CD4-positive, alpha-beta T cell treated with Interleukin-4 for 4 hours (primary cell): ENCODE results near the gene RELCH.

ENCODE experiments used
- DNase-seq: peaks from one replicate; pipeline ENCODE4 v3.0.0-alpha.2; 2020

The RELCH gene

DNA sequence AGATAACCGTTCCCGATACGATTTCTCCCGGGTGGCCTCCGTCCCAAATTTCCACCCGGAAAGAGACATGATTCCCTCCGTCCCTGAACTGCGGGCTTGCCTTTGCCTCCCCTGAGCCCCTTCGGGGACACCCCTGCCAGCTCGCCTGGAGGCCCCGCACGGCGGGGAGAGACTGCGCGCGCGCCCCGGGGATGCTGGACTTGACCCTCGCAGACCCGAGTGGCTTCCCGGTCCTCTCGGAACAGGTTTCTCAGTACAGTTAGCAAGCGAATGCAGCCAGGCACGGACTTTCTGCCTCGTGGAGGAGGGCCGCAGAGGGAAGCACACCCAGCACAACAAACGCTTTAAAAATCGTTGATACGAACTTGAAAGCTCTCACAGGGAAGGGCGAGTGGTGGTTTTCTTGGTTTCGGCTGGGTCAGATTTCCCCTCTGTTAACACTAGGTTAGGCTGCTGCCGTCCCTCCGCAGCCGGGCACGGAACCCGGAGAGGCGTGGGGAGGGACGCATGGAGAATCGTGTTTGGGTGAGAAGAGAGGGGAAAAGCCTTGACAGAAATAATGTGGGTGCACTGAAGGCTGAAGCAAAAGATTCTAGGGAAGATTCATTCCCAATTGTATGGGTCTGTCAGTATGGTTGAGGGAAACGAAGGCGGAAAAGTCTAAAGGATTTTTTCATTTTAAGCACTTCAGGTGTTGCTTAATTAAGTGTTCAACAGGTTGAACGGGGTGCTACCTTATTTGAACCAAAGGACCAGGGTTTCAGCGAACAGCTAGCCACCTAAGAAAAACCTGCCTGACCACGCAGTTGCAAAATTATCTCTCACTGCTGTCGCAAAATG lies 139.0 kb downstream of the RELCH start:
- no peak for DNase-seq

- no peak for DNase-seq
These were observed 139.7 kb downstream of the RELCH start for GRCh38 chr18:62326646-62327348.

GRCh38 chr18:62327977-62328376 lies 140.9 kb downstream of the RELCH start:
- DNase-seq, result no peak

GRCh38 chr18:62328586-62329525 lies 141.8 kb downstream of the RELCH start:
- no peak for DNase-seq

DNA sequence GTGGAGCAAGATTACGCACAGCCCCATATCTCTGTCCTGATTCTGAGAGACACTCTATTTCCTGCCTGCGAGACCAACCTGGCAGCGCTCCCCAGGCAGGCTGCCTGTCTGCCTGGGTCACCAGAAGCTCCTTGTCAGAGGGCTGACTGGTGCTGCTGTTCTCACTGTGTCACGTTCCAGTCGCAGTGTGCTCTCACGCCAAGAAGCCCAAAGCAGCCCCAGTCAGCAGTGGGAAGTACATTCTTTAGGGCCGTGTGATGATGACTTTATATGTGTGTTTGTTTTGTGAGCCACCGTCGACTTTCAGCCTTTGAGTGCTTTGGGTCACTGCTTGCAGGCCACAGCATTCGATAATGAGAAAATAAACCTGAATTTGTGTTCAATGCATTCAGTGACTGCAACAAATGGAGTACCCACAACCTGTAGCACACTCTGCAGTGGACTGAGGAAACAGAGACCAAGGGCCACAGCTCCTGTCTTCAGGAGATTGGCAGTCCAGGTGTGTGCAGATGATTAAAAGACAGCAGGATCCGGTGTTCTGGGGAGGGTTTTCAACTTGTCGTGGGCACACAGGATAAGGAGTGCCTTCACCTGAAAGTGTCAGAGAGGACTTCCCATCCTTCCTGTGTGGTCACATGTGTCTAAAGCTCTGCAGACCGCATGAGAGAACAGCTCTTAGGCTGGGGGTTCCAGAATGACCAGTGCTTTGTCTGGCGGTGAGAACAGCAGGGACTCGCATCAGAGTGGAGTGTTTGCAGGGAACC lies 142.8 kb downstream of the RELCH start:
- no peak for DNase-seq

DNA sequence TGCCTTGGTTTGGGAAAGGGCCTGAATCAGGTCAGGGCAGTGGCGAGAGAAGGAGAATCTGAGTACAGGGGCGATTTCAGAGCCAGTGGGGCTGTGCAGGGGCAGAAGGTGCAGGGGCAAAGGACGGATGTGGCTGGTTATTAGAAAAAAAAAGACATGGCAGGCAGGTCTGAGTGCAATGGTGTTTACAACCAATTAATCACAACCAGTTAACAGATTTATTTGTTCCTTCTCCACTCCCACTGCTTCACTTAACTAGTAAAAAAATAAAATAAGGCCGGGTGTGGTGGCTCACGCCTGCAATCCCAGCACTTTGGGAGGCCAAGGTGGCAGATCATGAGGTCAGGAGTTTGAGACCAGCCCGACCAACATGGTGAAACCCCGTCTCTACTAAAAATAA lies 143.6 kb downstream of the RELCH start:
- DNase-seq, result no peak

- DNase-seq, result no peak
These were observed 144.7 kb downstream of the RELCH start for GRCh38 chr18:62331581-62332356.

DNA sequence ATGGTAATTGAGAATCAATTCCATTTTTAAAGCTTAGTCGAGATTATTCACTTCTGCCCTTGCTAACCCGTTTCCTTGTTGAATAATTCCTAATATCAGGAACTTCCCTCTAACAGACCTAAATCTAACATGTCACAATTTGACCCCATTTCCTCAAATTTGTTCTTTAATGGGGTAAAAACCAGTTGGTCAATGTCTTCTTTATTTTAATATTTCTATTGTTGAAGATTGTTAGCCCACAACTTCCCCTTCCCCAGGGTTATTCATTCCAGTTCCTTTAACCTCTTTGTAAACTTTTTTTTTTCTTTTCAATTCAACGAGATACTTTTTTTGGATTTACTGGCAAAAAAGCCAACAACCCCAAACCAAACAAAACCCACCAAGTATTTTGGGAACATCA lies 145.4 kb downstream of the RELCH start:
- DNase-seq, result no peak

- no peak for DNase-seq
These were observed 146.1 kb downstream of the RELCH start for GRCh38 chr18:62332964-62333695.

- DNase-seq, result no peak
These were observed 147.1 kb downstream of the RELCH start for GRCh38 chr18:62334120-62334519.

DNA sequence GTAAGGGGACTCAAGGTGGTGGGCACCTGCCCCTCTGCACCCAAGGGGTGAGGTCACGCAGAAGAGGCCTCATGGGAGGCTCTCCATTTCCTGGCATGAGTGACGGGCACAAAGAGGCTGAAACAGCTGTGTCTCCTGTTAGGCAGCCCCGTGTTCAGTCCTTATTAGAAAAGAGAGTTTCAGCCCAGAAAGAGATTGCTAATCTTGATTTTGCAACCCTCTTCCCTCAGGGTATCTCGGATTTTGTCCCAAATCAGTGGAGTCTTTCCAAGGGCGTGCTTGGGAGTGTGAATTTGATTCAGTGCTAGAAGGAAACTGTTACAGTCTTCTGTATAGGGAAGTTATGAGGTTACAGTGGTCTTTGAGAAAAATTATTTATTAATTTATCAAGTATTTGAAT lies 148.4 kb downstream of the RELCH start:
- DNase-seq, result no peak

- no peak for DNase-seq
These were observed 149.6 kb downstream of the RELCH start for GRCh38 chr18:62336618-62337017.

DNA sequence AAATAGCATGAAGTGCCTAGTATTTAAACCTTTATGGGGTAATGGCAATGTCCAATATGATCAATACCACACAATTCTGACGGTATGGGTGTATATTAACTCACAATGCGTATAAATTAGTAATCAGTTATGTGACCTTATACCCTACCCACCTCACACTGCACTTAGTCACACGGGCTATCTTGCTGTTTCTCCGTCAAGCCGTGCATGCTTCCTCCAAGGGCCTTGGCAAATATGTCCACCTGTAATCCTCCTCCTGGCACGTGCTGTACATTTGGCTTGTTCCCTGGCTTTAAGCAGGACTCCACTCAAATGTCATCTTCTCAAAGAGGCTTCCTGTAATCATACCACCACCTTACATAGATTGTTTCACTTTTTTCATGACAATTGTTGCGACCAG lies 150.3 kb downstream of the RELCH start:
- no peak for DNase-seq

- DNase-seq, result no peak
These were observed 151.5 kb downstream of the RELCH start for GRCh38 chr18:62338446-62339105.

DNA sequence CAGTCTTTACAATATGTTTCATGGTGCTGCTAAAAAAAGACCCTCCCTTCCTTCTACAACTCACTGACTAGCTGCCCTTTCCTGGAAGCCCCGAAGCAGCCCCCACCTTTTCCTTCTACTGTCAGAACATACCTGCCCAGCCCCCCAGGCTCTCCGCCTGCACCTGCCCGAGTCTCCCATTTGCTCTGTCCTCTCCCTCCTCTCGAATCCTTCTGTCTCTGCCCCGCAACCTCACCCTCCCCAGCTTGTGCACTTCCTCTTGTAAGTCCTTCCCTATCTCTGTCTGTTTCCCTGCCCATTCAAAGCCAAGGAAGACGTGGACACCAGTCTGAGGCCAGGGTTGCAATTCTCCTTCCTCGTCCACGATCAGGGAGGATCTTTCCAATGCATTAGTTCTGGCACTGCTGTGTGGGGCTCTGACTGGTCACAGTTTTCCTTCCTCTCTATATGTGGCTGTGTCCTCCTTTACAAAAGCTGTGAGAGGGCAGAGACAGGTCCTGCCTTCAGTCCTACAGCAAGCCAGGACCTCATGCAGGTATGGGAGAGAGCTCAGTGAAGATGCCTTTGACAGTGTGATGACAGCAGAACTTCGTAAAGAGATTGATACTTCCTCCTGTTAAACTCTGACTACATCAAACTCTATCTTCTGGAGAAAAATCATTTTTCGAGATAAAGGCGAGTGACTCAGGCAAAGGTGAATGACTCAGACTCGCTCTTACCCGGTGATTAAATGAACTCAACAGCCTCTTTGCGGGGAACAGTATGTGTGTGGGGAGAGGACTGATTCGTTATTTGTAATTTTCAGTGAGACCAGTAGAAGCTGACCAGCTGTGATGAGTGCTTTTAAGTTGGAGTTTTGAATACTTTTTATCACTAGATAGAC lies 152.3 kb downstream of the RELCH start:
- no peak for DNase-seq

DNA sequence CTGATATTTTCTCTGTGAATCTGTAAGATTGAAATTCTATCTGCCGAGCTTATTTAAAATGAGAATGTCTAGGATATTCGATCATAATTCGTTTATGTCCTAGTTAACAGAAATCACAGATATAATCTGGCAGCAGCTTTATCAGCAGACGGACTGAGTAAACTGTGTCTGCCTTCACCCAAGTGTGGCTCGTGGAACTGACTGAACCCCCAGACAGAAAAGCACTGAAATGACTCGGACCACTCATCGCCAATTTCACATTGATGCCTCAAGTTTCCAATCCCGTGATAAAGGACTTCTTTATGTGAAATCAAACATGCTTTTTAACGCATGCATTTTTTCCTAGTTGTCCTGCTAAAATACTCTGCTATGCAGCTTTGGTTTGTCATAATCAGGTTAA lies 153.9 kb downstream of the RELCH start:
- no peak for DNase-seq

DNA sequence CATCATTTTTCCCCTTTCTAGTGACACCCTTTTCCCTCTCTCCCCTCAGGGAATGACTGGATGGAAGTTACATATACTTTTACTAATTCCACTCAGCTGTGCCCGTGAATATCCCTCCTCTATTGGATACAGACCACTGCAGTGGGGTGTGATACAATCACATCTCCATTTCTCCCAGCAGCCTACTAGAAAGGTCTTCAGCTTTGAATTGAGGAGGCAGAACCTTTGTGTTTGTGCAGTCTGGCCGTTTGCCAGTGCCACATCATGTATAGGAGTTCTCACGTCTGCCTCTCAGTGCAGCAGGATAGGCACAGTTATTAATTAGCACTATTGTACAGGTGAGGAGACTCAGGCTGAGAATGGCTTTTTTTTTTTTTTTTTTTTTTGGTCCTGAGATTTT lies 154.4 kb downstream of the RELCH start:
- no peak for DNase-seq

- DNase-seq, result no peak
These were observed 155.8 kb downstream of the RELCH start for GRCh38 chr18:62342884-62343283.

DNA sequence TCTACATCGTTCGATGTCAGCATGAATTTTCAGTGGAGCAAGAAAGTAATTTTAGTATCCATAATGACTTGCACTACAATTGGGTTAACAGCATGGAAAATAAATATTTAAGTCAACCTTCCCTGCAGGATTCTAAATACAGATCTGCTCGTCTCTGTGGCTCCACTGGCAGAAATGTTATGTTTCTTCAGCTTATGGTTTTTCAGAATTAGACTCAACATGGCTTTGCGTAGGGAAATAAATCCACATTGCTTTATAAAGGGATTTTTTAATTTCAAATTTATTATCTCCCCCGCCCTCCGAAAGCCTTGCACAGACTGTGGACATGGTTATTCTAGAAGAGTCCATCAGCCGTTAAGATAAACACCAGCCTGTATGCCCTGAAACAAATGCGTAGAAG lies 156.3 kb downstream of the RELCH start:
- DNase-seq, result no peak
